ENCODE data around the gene CNTNAP4.

Gene CNTNAP4

GRCh38 chr16:76502555-76502954, 225.4 kb downstream of the CNTNAP4 start:
- TF ChIP-seq TARDBP (IDR thresholded peaks at IDR 0.05) (no peak), BHLHE40 (IDR thresholded peaks at IDR 0.05; ENCODE audit: borderline replicate concordance) (no peak), L3MBTL2 (conservative IDR thresholded peaks at IDR 0.05) (no peak), ELF4 (IDR thresholded peaks at IDR 0.05) (no peak), ARNT (IDR thresholded peaks at IDR 0.05) (no peak), CTBP1 (IDR thresholded peaks at IDR 0.05; ENCODE audit: borderline replicate concordance) (no peak), LEF1 (IDR thresholded peaks at IDR 0.05; ENCODE audit: borderline replicate concordance) (no peak), FOXA1 (IDR thresholded peaks at IDR 0.05) (no peak), SP1 (IDR thresholded peaks at IDR 0.05) (no peak), SUZ12 (IDR thresholded peaks at IDR 0.05) (no peak), FOXK2 (IDR thresholded peaks at IDR 0.05) (no peak), PKNOX1 (IDR thresholded peaks at IDR 0.05) (no peak), HDGF (IDR thresholded peaks at IDR 0.05; ENCODE audit: borderline replicate concordance) (no peak), FOXM1 (IDR thresholded peaks at IDR 0.05; ENCODE audit: borderline replicate concordance) (no peak), ZNF384 (IDR thresholded peaks at IDR 0.05) (no peak), NFRKB (IDR thresholded peaks at IDR 0.05) (no peak)
- ChIA-PET CTCF (no interaction called here), POLR2A (no interaction called here)
- no peak for DNase-seq (ENCODE audit: extremely low spot score)

- TF ChIP-seq LEF1 (IDR thresholded peaks at IDR 0.05; ENCODE audit: borderline replicate concordance) (no peak), TARDBP (IDR thresholded peaks at IDR 0.05) (no peak), ZNF384 (IDR thresholded peaks at IDR 0.05) (no peak), SP1 (IDR thresholded peaks at IDR 0.05) (no peak), ELF4 (IDR thresholded peaks at IDR 0.05) (no peak), FOXA1 (IDR thresholded peaks at IDR 0.05) (no peak)
- no peak for DNase-seq (ENCODE audit: extremely low spot score)
- ChIA-PET POLR2A (no interaction called here), CTCF (no interaction called here)
These were observed 225.9 kb downstream of the CNTNAP4 start for GRCh38 chr16:76503091-76503490.

GRCh38 chr16:76511203-76511602, 234.0 kb downstream of the CNTNAP4 start:
- ChIA-PET POLR2A (no interaction called here), CTCF (no interaction called here)
- DNase-seq (ENCODE audit: extremely low spot score): no peak
- TF ChIP-seq TARDBP (IDR thresholded peaks at IDR 0.05) (no peak), PKNOX1 (IDR thresholded peaks at IDR 0.05) (no peak), LEF1 (IDR thresholded peaks at IDR 0.05; ENCODE audit: borderline replicate concordance) (no peak), ARNT (IDR thresholded peaks at IDR 0.05) (no peak), SP1 (IDR thresholded peaks at IDR 0.05) (no peak), NFRKB (IDR thresholded peaks at IDR 0.05) (no peak), CTBP1 (IDR thresholded peaks at IDR 0.05; ENCODE audit: borderline replicate concordance) (no peak), ELF4 (IDR thresholded peaks at IDR 0.05) (no peak), ZNF384 (IDR thresholded peaks at IDR 0.05) (no peak), FOXM1 (IDR thresholded peaks at IDR 0.05; ENCODE audit: borderline replicate concordance) (no peak), FOXA1 (IDR thresholded peaks at IDR 0.05) (no peak), BHLHE40 (IDR thresholded peaks at IDR 0.05; ENCODE audit: borderline replicate concordance) (no peak), FOXK2 (IDR thresholded peaks at IDR 0.05) (no peak), HDGF (IDR thresholded peaks at IDR 0.05; ENCODE audit: borderline replicate concordance) (no peak), L3MBTL2 (conservative IDR thresholded peaks at IDR 0.05) (no peak), SUZ12 (IDR thresholded peaks at IDR 0.05) (no peak)

- DNase-seq (ENCODE audit: extremely low spot score): no peak
- TF ChIP-seq LEF1 (IDR thresholded peaks at IDR 0.05; ENCODE audit: borderline replicate concordance) (no peak), NFRKB (IDR thresholded peaks at IDR 0.05) (no peak), HDGF (IDR thresholded peaks at IDR 0.05; ENCODE audit: borderline replicate concordance) (no peak), CTBP1 (IDR thresholded peaks at IDR 0.05; ENCODE audit: borderline replicate concordance) (no peak), FOXA1 (IDR thresholded peaks at IDR 0.05) (no peak), PKNOX1 (IDR thresholded peaks at IDR 0.05) (no peak), L3MBTL2 (conservative IDR thresholded peaks at IDR 0.05) (no peak), BHLHE40 (IDR thresholded peaks at IDR 0.05; ENCODE audit: borderline replicate concordance) (no peak), TARDBP (IDR thresholded peaks at IDR 0.05) (no peak), SUZ12 (IDR thresholded peaks at IDR 0.05) (no peak), FOXM1 (IDR thresholded peaks at IDR 0.05; ENCODE audit: borderline replicate concordance) (no peak)
- ChIA-PET POLR2A (no interaction called here), CTCF (no interaction called here)
These were observed 241.6 kb downstream of the CNTNAP4 start for GRCh38 chr16:76518781-76519180.

GRCh38 chr16:76524356-76524755, 247.2 kb downstream of the CNTNAP4 start:
- POLR2A ChIA-PET: no interaction called here
- CTCF ChIA-PET: no interaction called here
- no peak for DNase-seq (ENCODE audit: extremely low spot score)
- TF ChIP-seq FOXM1 (IDR thresholded peaks at IDR 0.05; ENCODE audit: borderline replicate concordance) (no peak), CTBP1 (IDR thresholded peaks at IDR 0.05; ENCODE audit: borderline replicate concordance) (no peak), SP1 (IDR thresholded peaks at IDR 0.05) (no peak), FOXA1 (IDR thresholded peaks at IDR 0.05) (no peak)

- ChIA-PET POLR2A (no interaction called here), CTCF (no interaction called here)
- DNase-seq (ENCODE audit: extremely low spot score): no peak
- TF ChIP-seq ZNF384 (IDR thresholded peaks at IDR 0.05) (no peak), SUZ12 (IDR thresholded peaks at IDR 0.05) (no peak), LEF1 (IDR thresholded peaks at IDR 0.05; ENCODE audit: borderline replicate concordance) (no peak), PKNOX1 (IDR thresholded peaks at IDR 0.05) (no peak), TARDBP (IDR thresholded peaks at IDR 0.05) (no peak), FOXM1 (IDR thresholded peaks at IDR 0.05; ENCODE audit: borderline replicate concordance) (no peak), FOXA1 (IDR thresholded peaks at IDR 0.05) (no peak), ARNT (IDR thresholded peaks at IDR 0.05) (no peak), CTBP1 (IDR thresholded peaks at IDR 0.05; ENCODE audit: borderline replicate concordance) (no peak), BHLHE40 (IDR thresholded peaks at IDR 0.05; ENCODE audit: borderline replicate concordance) (no peak), L3MBTL2 (conservative IDR thresholded peaks at IDR 0.05) (no peak), FOXK2 (IDR thresholded peaks at IDR 0.05) (no peak), ELF4 (IDR thresholded peaks at IDR 0.05) (no peak), HDGF (IDR thresholded peaks at IDR 0.05; ENCODE audit: borderline replicate concordance) (no peak)
These were observed 247.6 kb downstream of the CNTNAP4 start for GRCh38 chr16:76524769-76525168.
